ENCODE measurements around the gene PARD6G. TPM values are rescaled to one million over a fixed set of nuclear protein-coding genes. Genes with fewer than 3 reads are reported as not detected.
A peak's percentile ranks its signal among the peaks of the same experiment; 100 is the strongest.

The PARD6G gene
- total and polyA plus RNA-seq, 2 experiments from 2014 or later, result 6.9 to 18.5 TPM

GRCh38 chr18:80159713-80160636, 87.3 kb downstream of the PARD6G start:
- H3K9me2 ChIP-seq (ENCODE audit: insufficient read depth), result no peaks in the 10 kb centered on the region
- TF ChIP-seq EZH2phosphoT487 (IDR thresholded peaks at IDR 0.05; ENCODE audit: unreplicated experiment) (no peak), CTCF (conservative IDR thresholded peaks at IDR 0.05; ENCODE audit: low read depth in 2 of 2) (peak; percentile 71 to 83), POLR2AphosphoS5 (IDR thresholded peaks at IDR 0.05; ENCODE audit: low read depth) (0 out of 2 replicates have a peak, but pooled peaks have one; percentile 33)
- H3K79me2 ChIP-seq (replicated peaks; ENCODE audit: insufficient read depth), result no peaks in the 10 kb centered on the region
- H3K27ac ChIP-seq (ENCODE audit: low read depth), result no peak overlapping the region
- Mint-ChIP-seq H3K36me3 (ENCODE audit: low read depth) (peaks cover 33% of the 10 kb centered on the region), H3K4me1 (no peaks in the 10 kb centered on the region; the same call in 2 of the 3 replicates), H3K9me3 (peaks cover 12% of the 10 kb centered on the region), H3K4me3 (peak overlapping the region; percentile 48; the same call in 2 of the 3 replicates), H3K27me3 (ENCODE audit: insufficient read depth, low read depth, poor library complexity) (peaks cover 10% of the 10 kb centered on the region), H3K27ac (no peak overlapping the region)
- H4K20me1 ChIP-seq (replicated peaks; ENCODE audit: insufficient read depth), result peaks cover 17% of the 10 kb centered on the region; the same call in 1 of the 2 replicates
- H3F3A ChIP-seq (replicated peaks; ENCODE audit: low read depth), result no peaks in the 10 kb centered on the region
- H3K4me2 ChIP-seq, result peak overlapping the region; percentile 70; the same call in 1 of the 2 replicates
- ATAC-seq (peak; percentile 92), DNase-seq (ENCODE audit: low spot score) (peak; percentile 81)
- no peaks in the 10 kb centered on the region; the same call in 1 of the 2 replicates for H3K4me1 ChIP-seq (ENCODE audit: insufficient read depth)
- peaks cover 10% of the 10 kb centered on the region; the same call in 1 of the 2 replicates for H3K27me3 ChIP-seq (ENCODE audit: insufficient read depth)
- H2AFZ ChIP-seq, result 0 out of 2 replicates have a peak overlapping the region, but pooled peaks have one; percentile 74
- H3K4me3 ChIP-seq, result peak overlapping the region; percentile 55
- H3K36me3 ChIP-seq (ENCODE audit: insufficient read depth), result no peaks in the 10 kb centered on the region

DNA sequence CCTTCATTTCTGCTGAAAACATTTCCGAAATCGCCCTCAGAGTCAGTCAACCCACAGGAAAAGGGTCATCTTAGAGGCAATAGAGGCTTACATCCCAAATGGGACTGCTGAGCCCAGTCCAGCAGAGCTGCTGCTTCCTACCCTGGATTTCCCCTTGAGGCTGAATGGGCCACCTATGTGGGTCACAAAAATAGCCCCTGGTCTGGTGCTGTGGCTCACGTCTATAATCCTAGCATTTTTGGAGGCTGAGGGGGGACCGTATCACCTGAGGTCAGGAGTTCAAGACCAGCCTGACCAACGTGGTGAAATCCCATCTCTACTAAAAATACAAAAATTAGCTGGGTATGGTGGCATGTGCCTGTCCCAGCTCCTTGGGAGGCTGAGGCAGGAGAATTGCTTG, 88.9 kb downstream of the PARD6G start:
- no peak for DNase-seq (ENCODE audit: low spot score)
- H3K4me3 ChIP-seq, result no peak overlapping the region
- H3K79me2 ChIP-seq (replicated peaks; ENCODE audit: insufficient read depth), result no peaks in the 10 kb centered on the region; the same call in 1 of the 2 replicates
- no peaks in the 10 kb centered on the region; the same call in 1 of the 2 replicates for H3K4me1 ChIP-seq (ENCODE audit: insufficient read depth)
- H3K27me3 ChIP-seq (ENCODE audit: insufficient read depth), result peaks cover 10% of the 10 kb centered on the region; the same call in 1 of the 2 replicates
- Mint-ChIP-seq H3K9me3 (peaks cover 3% of the 10 kb centered on the region; the same call in 1 of the 3 replicates), H3K36me3 (ENCODE audit: low read depth) (peaks cover 21% of the 10 kb centered on the region), H3K4me3 (no peak overlapping the region), H3K4me1 (no peaks in the 10 kb centered on the region; the same call in 2 of the 3 replicates), H3K27ac (no peak overlapping the region), H3K27me3 (ENCODE audit: insufficient read depth, low read depth, poor library complexity) (peaks cover 9% of the 10 kb centered on the region)
- no peaks in the 10 kb centered on the region for H3K36me3 ChIP-seq (ENCODE audit: insufficient read depth)
- H2AFZ ChIP-seq, result no peak overlapping the region
- no peak overlapping the region for H3K27ac ChIP-seq (ENCODE audit: low read depth)
- peaks cover 23% of the 10 kb centered on the region; the same call in 1 of the 2 replicates for H4K20me1 ChIP-seq (replicated peaks; ENCODE audit: insufficient read depth)
- ATAC-seq, result no peak
- H3K4me2 ChIP-seq, result no peak overlapping the region
- H3F3A ChIP-seq (replicated peaks; ENCODE audit: low read depth), result no peaks in the 10 kb centered on the region
- no peaks in the 10 kb centered on the region for H3K9me2 ChIP-seq (ENCODE audit: insufficient read depth)
- TF ChIP-seq ZNF331 (CRISPR knock-in tag; IDR thresholded peaks at IDR 0.05; ENCODE audit: low read depth) (no peak), REST (IDR thresholded peaks at IDR 0.05; ENCODE audit: unreplicated experiment) (no peak), JUNB (IDR thresholded peaks at IDR 0.05; ENCODE audit: unreplicated experiment) (no peak), CREB1 (CRISPR knock-in tag; IDR thresholded peaks at IDR 0.05; ENCODE audit: low read depth) (no peak), ZNF114 (CRISPR knock-in tag; IDR thresholded peaks at IDR 0.05) (no peak), NANOG (IDR thresholded peaks at IDR 0.05; ENCODE audit: borderline replicate concordance) (no peak)
- TF ChIP-seq, protein P1, sequence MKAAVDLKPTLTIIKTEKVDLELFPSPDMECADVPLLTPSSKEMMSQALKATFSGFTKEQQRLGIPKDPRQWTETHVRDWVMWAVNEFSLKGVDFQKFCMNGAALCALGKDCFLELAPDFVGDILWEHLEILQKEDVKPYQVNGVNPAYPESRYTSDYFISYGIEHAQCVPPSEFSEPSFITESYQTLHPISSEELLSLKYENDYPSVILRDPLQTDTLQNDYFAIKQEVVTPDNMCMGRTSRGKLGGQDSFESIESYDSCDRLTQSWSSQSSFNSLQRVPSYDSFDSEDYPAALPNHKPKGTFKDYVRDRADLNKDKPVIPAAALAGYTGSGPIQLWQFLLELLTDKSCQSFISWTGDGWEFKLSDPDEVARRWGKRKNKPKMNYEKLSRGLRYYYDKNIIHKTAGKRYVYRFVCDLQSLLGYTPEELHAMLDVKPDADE (IDR thresholded peaks at IDR 0.05), result no peak
